ENCODE results near the gene ZCCHC8.
A peak's percentile ranks its signal among the peaks of the same experiment; 100 is the strongest.
"Not testable (repeated sequence)": the region's sequence is repeated elsewhere in the genome, so short reads cannot be mapped to it uniquely, and the experiment has no call there.

The ZCCHC8 gene

DNA sequence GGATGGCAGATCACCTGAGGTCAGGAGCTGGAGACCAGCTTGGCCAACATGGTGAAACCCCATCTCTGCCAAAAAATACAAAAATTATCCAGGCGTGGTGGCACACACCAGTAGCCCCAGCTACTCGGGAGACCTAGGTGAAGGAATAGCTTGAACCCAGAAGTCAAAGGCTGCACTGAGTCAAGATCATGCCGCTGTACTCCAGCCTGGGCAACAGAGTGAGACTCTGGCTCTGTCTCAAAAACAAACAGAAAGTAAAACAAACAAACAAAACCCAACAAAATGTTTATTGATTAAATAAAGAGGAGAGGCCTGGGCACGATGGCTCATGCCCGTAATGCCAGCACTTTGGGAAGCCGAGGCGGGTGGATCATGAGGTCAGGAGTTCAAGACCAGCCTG lies 5.5 kb downstream of the ZCCHC8 start:
- peak overlapping the region; percentile 42 for H3K27ac ChIP-seq
- TF ChIP-seq CTCF (IDR thresholded peaks at IDR 0.05) (no peak), ZFX (IDR thresholded peaks at IDR 0.05; ENCODE audit: borderline replicate concordance) (no peak)

GRCh38 chr12:122493222-122493621 lies 7.5 kb downstream of the ZCCHC8 start:
- not testable (repeated sequence) for H3K27ac ChIP-seq

DNA sequence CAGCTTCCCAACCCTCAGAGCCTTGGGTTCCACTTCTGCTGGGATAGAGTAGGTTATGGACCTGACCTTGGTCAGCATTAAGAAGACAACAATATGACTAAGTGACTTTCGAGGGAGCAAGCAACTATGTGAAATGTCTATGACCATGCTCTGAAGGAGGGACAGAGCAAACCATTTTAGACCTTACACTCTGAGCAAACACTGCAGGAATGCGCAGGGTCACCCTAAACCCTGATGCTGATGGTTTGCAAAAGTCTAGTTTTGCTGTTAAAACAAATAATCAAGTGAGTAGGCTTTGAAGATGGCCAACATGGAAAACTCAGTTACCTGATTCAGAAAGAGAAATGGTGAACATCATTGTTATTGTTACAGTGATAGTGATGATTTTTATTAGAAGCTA lies 8.7 kb downstream of the ZCCHC8 start:
- no peak overlapping the region for H3K27ac ChIP-seq
- no peak for TF ChIP-seq CTCF (IDR thresholded peaks at IDR 0.05)
- TF ChIP-seq ZFX (IDR thresholded peaks at IDR 0.05; ENCODE audit: borderline replicate concordance), result no peak

GRCh38 chr12:122489038-122489437 lies 11.7 kb downstream of the ZCCHC8 start:
- H3K27ac ChIP-seq, result peak overlapping the region; percentile 61
- TF ChIP-seq ZFX (IDR thresholded peaks at IDR 0.05; ENCODE audit: borderline replicate concordance) (no peak), CTCF (IDR thresholded peaks at IDR 0.05) (no peak)

DNA sequence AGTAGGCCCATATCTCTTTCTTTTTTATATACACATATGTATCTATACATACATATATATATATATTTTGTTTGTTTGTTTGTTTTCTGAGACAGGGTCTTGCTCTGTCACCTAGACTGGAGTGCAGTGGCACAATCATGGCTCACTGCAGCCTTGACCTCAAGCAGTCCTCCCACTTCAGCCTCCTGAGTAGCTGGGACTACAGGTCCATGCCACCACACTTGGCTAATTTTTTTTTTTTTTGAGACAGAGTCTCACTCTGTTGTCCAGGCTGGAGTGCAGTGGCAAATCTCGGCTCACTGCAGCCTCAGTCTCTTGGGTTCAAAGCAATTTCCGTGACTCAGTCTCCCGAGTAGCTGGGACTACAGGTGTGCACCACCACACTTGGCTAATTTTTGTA lies 12.9 kb downstream of the ZCCHC8 start:
- H3K27ac ChIP-seq, result peak overlapping the region; percentile 2; the same call in 1 of the 2 replicates

GRCh38 chr12:122486805-122487426 lies 13.8 kb downstream of the ZCCHC8 start:
- TF ChIP-seq CTCF (IDR thresholded peaks at IDR 0.05) (no peak), ZFX (IDR thresholded peaks at IDR 0.05; ENCODE audit: borderline replicate concordance) (no peak)
- peak overlapping the region; percentile 2 for H3K27ac ChIP-seq

- peak overlapping the region; percentile 2 for H3K27ac ChIP-seq
These were observed 14.4 kb downstream of the ZCCHC8 start for GRCh38 chr12:122486360-122486759.

GRCh38 chr12:122484385-122484784 lies 16.3 kb downstream of the ZCCHC8 start:
- H3K27ac ChIP-seq, result not testable (repeated sequence)

- no peak overlapping the region for H3K27ac ChIP-seq
- TF ChIP-seq ZFX (IDR thresholded peaks at IDR 0.05; ENCODE audit: borderline replicate concordance), result no peak
These were observed 16.8 kb downstream of the ZCCHC8 start for GRCh38 chr12:122483969-122484368.

DNA sequence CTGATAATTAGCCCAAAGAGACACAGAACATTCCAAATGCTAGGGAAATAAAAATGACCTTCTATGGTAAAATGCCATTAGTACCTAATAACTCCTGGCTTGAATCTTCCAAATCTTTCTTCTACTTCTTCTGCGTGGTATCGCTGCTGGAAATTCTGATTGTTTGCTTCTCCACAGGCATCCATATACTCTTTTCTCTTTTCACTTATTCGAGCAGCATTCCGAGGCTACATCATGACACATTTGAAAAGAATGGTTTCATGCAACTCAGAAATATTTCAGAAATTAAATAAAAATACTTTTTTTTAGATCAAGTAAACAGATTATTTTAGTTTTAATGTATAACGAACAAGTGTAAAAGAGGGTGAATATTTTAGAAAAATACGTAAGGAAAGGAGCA lies 18.9 kb downstream of the ZCCHC8 start:
- no peak overlapping the region for H3K27ac ChIP-seq
- TF ChIP-seq CTCF (IDR thresholded peaks at IDR 0.05) (no peak), ZFX (IDR thresholded peaks at IDR 0.05; ENCODE audit: borderline replicate concordance) (no peak)
